Measurements from ENCODE around the gene RASGEF1B. TPM values are rescaled to one million over a fixed set of nuclear protein-coding genes. Genes with fewer than 3 reads are reported as not detected.

RASGEF1B gene
- total and polyA plus RNA-seq, 2 of the 13 experiments (the other 11 are each of a cell fraction or from before 2014, with no cell fraction given), result 0.04 TPM

DNA sequence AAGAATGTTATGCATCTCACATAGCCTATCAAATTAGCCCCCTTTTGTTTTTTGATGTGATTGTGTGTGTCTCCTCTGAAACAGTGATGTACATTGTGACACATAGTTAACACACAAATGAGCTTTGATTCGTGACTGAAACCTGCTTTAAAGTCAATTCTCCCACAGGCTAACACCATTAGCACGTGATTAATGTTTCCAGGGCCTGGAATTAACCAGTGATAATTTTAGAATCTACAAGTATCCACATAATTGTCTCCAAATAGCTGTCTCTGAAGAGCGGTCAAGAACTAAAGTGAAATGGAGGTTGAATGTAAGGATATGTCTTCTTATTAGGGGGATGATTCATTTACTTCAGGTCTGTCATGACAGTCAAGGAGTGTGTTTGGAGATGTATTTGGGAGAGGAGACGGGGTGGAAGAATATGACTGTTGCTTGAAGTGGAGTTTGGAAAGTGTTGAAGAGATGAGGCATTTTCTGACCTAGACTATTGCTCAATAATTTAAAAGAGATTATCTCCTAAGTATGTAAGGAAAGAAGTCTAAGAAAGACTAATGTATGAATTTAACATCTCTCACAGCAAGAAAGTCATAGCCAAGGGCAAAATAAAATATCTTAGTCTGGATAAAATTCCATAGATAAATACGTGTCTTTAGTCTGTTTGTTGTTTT is 13.7 kb upstream of the RASGEF1B start:
- no peaks in the 10 kb centered on the region for H3K9me3 ChIP-seq (ENCODE audit: low read length)
- in situ Hi-C loops (cut with HindIII; ENCODE audit: extremely low pct_ligation_motif_present, low pct_unique_long_range_greater_than_20kb) (no loop called here), intact Hi-C loops (cut with micrococcal nuclease; ENCODE audit: unreplicated experiment) (no loop called here)
- H3K9ac ChIP-seq (ENCODE audit: insufficient read depth, low read depth, low read length), result no peak overlapping the region
- POLR2A ChIA-PET, result no interaction called here
- no peak overlapping the region for H3K27ac ChIP-seq (ENCODE audit: extremely low read length, insufficient read depth, low read length)
- TF ChIP-seq ELF4 (CRISPR knock-in tag; IDR thresholded peaks at IDR 0.05; ENCODE audit: borderline replicate concordance) (no peak), CEBPB (IDR thresholded peaks at IDR 0.05; ENCODE audit: borderline replicate concordance, low read depth, low read length) (0 out of 2 replicates have a peak, but pooled peaks have one; percentile 13), NR0B2 (CRISPR knock-in tag; IDR thresholded peaks at IDR 0.05) (no peak), ZNF788 (CRISPR knock-in tag; IDR thresholded peaks at IDR 0.05; ENCODE audit: borderline replicate concordance) (no peak)
- ATAC-seq, result no peak
- WGBS (ENCODE audit: low lambda C conversion rate), result 19% methylated on average over 5 of the region's 5 CpGs
- H3K4me2 ChIP-seq (ENCODE audit: low read depth, low read length), result no peak overlapping the region
- no peak overlapping the region for H3K4me3 ChIP-seq (replicated peaks in 1 of 3; ENCODE audit: insufficient read depth in 1 of 3, low read depth in 2 of 3, low read length in 3 of 3)
- no peaks in the 10 kb centered on the region for H4K20me1 ChIP-seq (ENCODE audit: insufficient read depth, low read length)
- H3K79me2 ChIP-seq (ENCODE audit: insufficient read depth, low read length), result no peaks in the 10 kb centered on the region
- no TSS peak for BruUV-seq (replicated peaks)
- H3K27me3 ChIP-seq (ENCODE audit: control insufficient read depth in 1 of 2, insufficient read depth in 2 of 2, low read length in 2 of 2), result no peaks in the 10 kb centered on the region
- no peak overlapping the region for H2AFZ ChIP-seq (ENCODE audit: low read length)
- CTCF ChIA-PET (ENCODE audit: low intra/inter-chr PET ratio, low total read pairs), result no interaction called here
- H3K4me1 ChIP-seq (ENCODE audit: insufficient read depth, low read length), result peaks cover 7% of the 10 kb centered on the region
- FAIRE-seq, result no peak
- H3K36me3 ChIP-seq (replicated peaks in 1 of 2; ENCODE audit: control insufficient read depth in 1 of 2, insufficient read depth in 2 of 2, low read length in 2 of 2), result no peaks in the 10 kb centered on the region
- no peak for DNase-seq (ENCODE audit: low spot score)

GRCh38 chr4:81482326-81482725 is 10.6 kb upstream of the RASGEF1B start:
- Histone ChIP-seq H4K20me1 (ENCODE audit: insufficient read depth, low read length) (no peaks in the 10 kb centered on the region), H3K36me3 (replicated peaks in 1 of 2; ENCODE audit: control insufficient read depth in 1 of 2, insufficient read depth in 2 of 2, low read length in 2 of 2) (no peaks in the 10 kb centered on the region), H3K27ac (ENCODE audit: extremely low read length, insufficient read depth, low read length) (no peak overlapping the region), H2AFZ (ENCODE audit: low read length) (no peak overlapping the region), H3K79me2 (ENCODE audit: insufficient read depth, low read length) (no peaks in the 10 kb centered on the region), H3K9ac (ENCODE audit: insufficient read depth, low read depth, low read length) (no peak overlapping the region), H3K4me1 (ENCODE audit: insufficient read depth, low read length) (peaks cover 7% of the 10 kb centered on the region), H3K4me3 (replicated peaks in 1 of 3; ENCODE audit: insufficient read depth in 1 of 3, low read depth in 2 of 3, low read length in 3 of 3) (no peak overlapping the region), H3K9me3 (ENCODE audit: low read length) (no peaks in the 10 kb centered on the region), H3K27me3 (ENCODE audit: control insufficient read depth in 1 of 2, insufficient read depth in 2 of 2, low read length in 2 of 2) (no peaks in the 10 kb centered on the region), H3K4me2 (ENCODE audit: low read depth, low read length) (no peak overlapping the region)
- TF ChIP-seq ZFP37 (CRISPR knock-in tag; IDR thresholded peaks at IDR 0.05; ENCODE audit: borderline replicate concordance) (no peak), ASH2L (IDR thresholded peaks at IDR 0.05; ENCODE audit: insufficient read length, low read depth, low read length) (no peak), ZNF839 (CRISPR knock-in tag; IDR thresholded peaks at IDR 0.05; ENCODE audit: borderline replicate concordance) (no peak), ZNF546 (CRISPR knock-in tag; conservative IDR thresholded peaks at IDR 0.05) (no peak), ZNF296 (CRISPR knock-in tag; conservative IDR thresholded peaks at IDR 0.05) (no peak), MXD1 (CRISPR knock-in tag; IDR thresholded peaks at IDR 0.05) (no peak), ZNF629 (CRISPR knock-in tag; conservative IDR thresholded peaks at IDR 0.05) (no peak), ZNF317 (CRISPR knock-in tag; IDR thresholded peaks at IDR 0.05) (no peak), FLYWCH1 (CRISPR knock-in tag; IDR thresholded peaks at IDR 0.05) (no peak)
- TF ChIP-seq, protein P1, sequence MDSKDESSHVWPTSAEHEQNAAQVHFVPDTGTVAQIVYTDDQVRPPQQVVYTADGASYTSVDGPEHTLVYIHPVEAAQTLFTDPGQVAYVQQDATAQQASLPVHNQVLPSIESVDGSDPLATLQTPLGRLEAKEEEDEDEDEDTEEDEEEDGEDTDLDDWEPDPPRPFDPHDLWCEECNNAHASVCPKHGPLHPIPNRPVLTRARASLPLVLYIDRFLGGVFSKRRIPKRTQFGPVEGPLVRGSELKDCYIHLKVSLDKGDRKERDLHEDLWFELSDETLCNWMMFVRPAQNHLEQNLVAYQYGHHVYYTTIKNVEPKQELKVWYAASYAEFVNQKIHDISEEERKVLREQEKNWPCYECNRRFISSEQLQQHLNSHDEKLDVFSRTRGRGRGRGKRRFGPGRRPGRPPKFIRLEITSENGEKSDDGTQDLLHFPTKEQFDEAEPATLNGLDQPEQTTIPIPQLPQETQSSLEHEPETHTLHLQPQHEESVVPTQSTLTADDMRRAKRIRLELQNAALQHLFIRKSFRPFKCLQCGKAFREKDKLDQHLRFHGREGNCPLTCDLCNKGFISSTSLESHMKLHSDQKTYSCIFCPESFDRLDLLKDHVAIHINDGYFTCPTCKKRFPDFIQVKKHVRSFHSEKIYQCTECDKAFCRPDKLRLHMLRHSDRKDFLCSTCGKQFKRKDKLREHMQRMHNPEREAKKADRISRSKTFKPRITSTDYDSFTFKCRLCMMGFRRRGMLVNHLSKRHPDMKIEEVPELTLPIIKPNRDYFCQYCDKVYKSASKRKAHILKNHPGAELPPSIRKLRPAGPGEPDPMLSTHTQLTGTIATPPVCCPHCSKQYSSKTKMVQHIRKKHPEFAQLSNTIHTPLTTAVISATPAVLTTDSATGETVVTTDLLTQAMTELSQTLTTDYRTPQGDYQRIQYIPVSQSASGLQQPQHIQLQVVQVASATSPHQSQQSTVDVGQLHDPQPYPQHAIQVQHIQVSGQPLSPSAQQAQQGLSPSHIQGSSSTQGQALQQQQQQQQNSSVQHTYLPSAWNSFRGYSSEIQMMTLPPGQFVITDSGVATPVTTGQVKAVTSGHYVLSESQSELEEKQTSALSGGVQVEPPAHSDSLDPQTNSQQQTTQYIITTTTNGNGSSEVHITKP (CRISPR knock-in tag; IDR thresholded peaks at IDR 0.05; ENCODE audit: low read depth), result no peak
- DNase-seq (ENCODE audit: low spot score) (no peak), FAIRE-seq (no peak), ATAC-seq (no peak)
- WGBS (ENCODE audit: low lambda C conversion rate), result 25% methylated on average over 3 of the region's 3 CpGs
- no TSS peak for BruUV-seq (replicated peaks)
- ChIA-PET POLR2A (no interaction called here), CTCF (ENCODE audit: low intra/inter-chr PET ratio, low total read pairs) (no interaction called here)
- intact Hi-C loops (cut with micrococcal nuclease; ENCODE audit: unreplicated experiment), result no loop called here
- in situ Hi-C loops (cut with HindIII; ENCODE audit: extremely low pct_ligation_motif_present, low pct_unique_long_range_greater_than_20kb), result no loop called here

Measured in HepG2 (cell line).